ENCODE measurements around the gene ITGB6.

GRCh38 chr2:160061944-160062291 lies 138.2 kb downstream of the ITGB6 start:
- TF ChIP-seq CTCF (IDR thresholded peaks at IDR 0.05) (no peak), POLR2A (IDR thresholded peaks at IDR 0.05) (no peak)
